HepG2 (cell line): Measurements from ENCODE around the gene KRTAP5-6. TPM values are rescaled to one million over a fixed set of nuclear protein-coding genes. Genes with fewer than 3 reads are reported as not detected.

Experiments
- GATAD1 ChIP-seq: IDR thresholded peaks from 2 replicates; pipeline ENCODE4 v1.6.1; 2016; ENCODE audit warnings: missing genetic modification reagents, missing compliant biosample characterization
- HNRNPK ChIP-seq: fragments of 200-400 bp; formaldehyde crosslinking; IDR thresholded peaks from 2 replicates; pipeline ENCODE4 v1.6.1; 2018; ENCODE audit warnings: low read length, low read depth, moderate library complexity, mild to moderate bottlenecking; ENCODE audit not compliant: poor library complexity, severe bottlenecking
- JARID2 ChIP-seq: sonication (generic); formaldehyde crosslinking; IDR thresholded peaks from 2 replicates; pipeline ENCODE4 v1.8.1; 2023; ENCODE audit warnings: missing genetic modification reagents, inconsistent platforms; ENCODE audit not compliant: insufficient replicate concordance
- KDM2A ChIP-seq: sonication (generic); formaldehyde crosslinking; IDR thresholded peaks from 2 replicates; pipeline ENCODE4 v1.4.0; 2020; ENCODE audit warnings: low read depth, missing genetic modification reagents, borderline replicate concordance
- LCORL ChIP-seq, 2 experiments: fragments of 450-650 bp in 1 of 2; sonication (generic) in 1 of 2; formaldehyde crosslinking in 1 of 2; IDR thresholded peaks; 2 replicates each; pipeline versions ENCODE4 v1.5.0 to v1.6.1; 2017 to 2020; ENCODE audit warnings: antibody characterized with exemption in 1 of 2, missing genetic modification reagents in 1 of 2
- MIXL1 ChIP-seq: IDR thresholded peaks from 2 replicates; pipeline ENCODE4 v1.6.1; 2016
- SMC3 ChIP-seq: IDR thresholded peaks from 2 replicates; pipeline ENCODE4 v1.6.1; 2011; ENCODE audit warnings: low read length, improper control_type of control experiment
- THAP9 ChIP-seq: sonication (generic); formaldehyde crosslinking; IDR thresholded peaks from 2 replicates; pipeline ENCODE4; 2020; ENCODE audit warnings: missing genetic modification reagents, mild to moderate bottlenecking, borderline replicate concordance
- ZBTB46 ChIP-seq: sonication (generic); formaldehyde crosslinking; IDR thresholded peaks from 2 replicates; pipeline ENCODE4 v1.4.0; 2020; ENCODE audit warnings: mild to moderate bottlenecking, missing genetic modification reagents, borderline replicate concordance
- ZBTB49 ChIP-seq: sonication (generic); formaldehyde crosslinking; IDR thresholded peaks from 2 replicates; pipeline ENCODE4 v1.4.0; 2020; ENCODE audit warnings: missing genetic modification reagents, borderline replicate concordance
- ZNF605 ChIP-seq: sonication (generic); formaldehyde crosslinking; IDR thresholded peaks from 2 replicates; pipeline ENCODE4 v1.8.0; 2022; ENCODE audit warnings: mild to moderate bottlenecking, missing genetic modification reagents
- ZNF768 ChIP-seq: sonication (generic); formaldehyde crosslinking; IDR thresholded peaks from 2 replicates; pipeline ENCODE4 v1.4.0; 2020; ENCODE audit warnings: missing genetic modification reagents
- ZNF850 ChIP-seq: sonication (generic); formaldehyde crosslinking; conservative IDR thresholded peaks from 2 replicates; pipeline ENCODE4 v1.9.0; 2021; ENCODE audit warnings: mild to moderate bottlenecking, missing genetic modification reagents
- polyA plus RNA-seq, 8 experiments: library from polyadenylated mRNA; depleted of rRNA in 3 of 8; stranded (reverse) in 7 of 8; unstranded in 1 of 8; fragments of >200 nt; fragmentation: Illumina TruSeq in 4 of 8; extraction: Trizol in 4 of 8; gene quantifications; 2 replicates each; pipeline versions ENCODE4 v1.2.1 to v1.2.3, GENCODE V29; 2011 to 2016; ENCODE audit warnings: low read depth in 4 of 8, missing spikeins in 1 of 8, mixed read lengths in 1 of 8; ENCODE audit not compliant: insufficient read depth in 1 of 8
- total RNA-seq, 5 experiments: library from RNA; depleted of rRNA; stranded (reverse); fragments of >200 nt; fragmentation: Illumina TruSeq; extraction: Trizol; gene quantifications; 2 replicates each; pipeline ENCODE4 v1.2.3, GENCODE V29; 2016; ENCODE audit warnings: low read depth in 1 of 5
- TF ChIP-seq, protein P1 (sequence below): sonication (generic); formaldehyde crosslinking; IDR thresholded peaks from 2 replicates; pipeline ENCODE4 v1.4.0; 2020; ENCODE audit warnings: missing genetic modification reagents, borderline replicate concordance

KRTAP5-6 gene
- total and polyA plus RNA-seq, 2 of the 13 experiments (the other 11 are each of a cell fraction or from before 2014, with no cell fraction given): not detected

- TF ChIP-seq KDM2A (CRISPR knock-in tag) (peak; percentile 93), GATAD1 (CRISPR knock-in tag) (peak; percentile 48; the same call in 1 of the 2 replicates), HNRNPK (peak; percentile 47), ZNF850 (no peak), ZNF605 (CRISPR knock-in tag) (peak; percentile 37; the same call in 1 of the 2 replicates), MIXL1 (CRISPR knock-in tag) (0 out of 2 replicates have a peak, but pooled peaks have one; percentile 33), JARID2 (no peak), SMC3 (0 out of 2 replicates have a peak, but pooled peaks have one; percentile 25), ZBTB46 (CRISPR knock-in tag) (no peak), THAP9 (CRISPR knock-in tag) (peak; percentile 5; the same call in 1 of the 2 replicates), ZNF768 (peak; percentile 36; the same call in 1 of the 2 replicates), ZBTB49 (CRISPR knock-in tag) (0 out of 2 replicates have a peak, but pooled peaks have one; percentile 55), LCORL (IDR thresholded peaks at IDR 0.05) (no peak), LCORL (CRISPR knock-in tag; IDR thresholded peaks at IDR 0.05) (peak; percentile 76)
- TF ChIP-seq, protein P1, sequence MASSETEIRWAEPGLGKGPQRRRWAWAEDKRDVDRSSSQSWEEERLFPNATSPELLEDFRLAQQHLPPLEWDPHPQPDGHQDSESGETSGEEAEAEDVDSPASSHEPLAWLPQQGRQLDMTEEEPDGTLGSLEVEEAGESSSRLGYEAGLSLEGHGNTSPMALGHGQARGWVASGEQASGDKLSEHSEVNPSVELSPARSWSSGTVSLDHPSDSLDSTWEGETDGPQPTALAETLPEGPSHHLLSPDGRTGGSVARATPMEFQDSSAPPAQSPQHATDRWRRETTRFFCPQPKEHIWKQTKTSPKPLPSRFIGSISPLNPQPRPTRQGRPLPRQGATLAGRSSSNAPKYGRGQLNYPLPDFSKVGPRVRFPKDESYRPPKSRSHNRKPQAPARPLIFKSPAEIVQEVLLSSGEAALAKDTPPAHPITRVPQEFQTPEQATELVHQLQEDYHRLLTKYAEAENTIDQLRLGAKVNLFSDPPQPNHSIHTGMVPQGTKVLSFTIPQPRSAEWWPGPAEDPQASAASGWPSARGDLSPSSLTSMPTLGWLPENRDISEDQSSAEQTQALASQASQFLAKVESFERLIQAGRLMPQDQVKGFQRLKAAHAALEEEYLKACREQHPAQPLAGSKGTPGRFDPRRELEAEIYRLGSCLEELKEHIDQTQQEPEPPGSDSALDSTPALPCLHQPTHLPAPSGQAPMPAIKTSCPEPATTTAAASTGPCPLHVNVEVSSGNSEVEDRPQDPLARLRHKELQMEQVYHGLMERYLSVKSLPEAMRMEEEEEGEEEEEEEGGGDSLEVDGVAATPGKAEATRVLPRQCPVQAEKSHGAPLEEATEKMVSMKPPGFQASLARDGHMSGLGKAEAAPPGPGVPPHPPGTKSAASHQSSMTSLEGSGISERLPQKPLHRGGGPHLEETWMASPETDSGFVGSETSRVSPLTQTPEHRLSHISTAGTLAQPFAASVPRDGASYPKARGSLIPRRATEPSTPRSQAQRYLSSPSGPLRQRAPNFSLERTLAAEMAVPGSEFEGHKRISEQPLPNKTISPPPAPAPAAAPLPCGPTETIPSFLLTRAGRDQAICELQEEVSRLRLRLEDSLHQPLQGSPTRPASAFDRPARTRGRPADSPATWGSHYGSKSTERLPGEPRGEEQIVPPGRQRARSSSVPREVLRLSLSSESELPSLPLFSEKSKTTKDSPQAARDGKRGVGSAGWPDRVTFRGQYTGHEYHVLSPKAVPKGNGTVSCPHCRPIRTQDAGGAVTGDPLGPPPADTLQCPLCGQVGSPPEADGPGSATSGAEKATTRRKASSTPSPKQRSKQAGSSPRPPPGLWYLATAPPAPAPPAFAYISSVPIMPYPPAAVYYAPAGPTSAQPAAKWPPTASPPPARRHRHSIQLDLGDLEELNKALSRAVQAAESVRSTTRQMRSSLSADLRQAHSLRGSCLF (CRISPR knock-in tag): no peak
Measured at GRCh38 chr11:1694064-1694845, 2.7 kb upstream of the KRTAP5-6 start (continued).
